Prostate gland (tissue), 2 donors: Measurements from ENCODE around the gene SLC25A36.

Experiments used
- CTCF ChIP-seq, 4 experiments: fragments of 200-600 bp in 2 of 4; fragments of 450-650 bp in 2 of 4; sonication (generic) in 2 of 4; IDR thresholded peaks; 1 replicate in 3 of 4; 2 replicates in 1 of 4; pipeline ENCODE4 v1.5.1; 2016 to 2019; ENCODE audit warnings: antibody characterized with exemption in 4 of 4, mild to moderate bottlenecking in 2 of 4, moderate library complexity in 2 of 4
- POLR2A ChIP-seq: fragments of 450-650 bp; IDR thresholded peaks from one replicate; pipeline ENCODE4 v1.6.1; 2016; ENCODE audit warnings: antibody characterized with exemption, mild to moderate bottlenecking

- TF ChIP-seq POLR2A = no peak
- TF ChIP-seq CTCF (IDR thresholded peaks at IDR 0.05) = no peak
Measured at GRCh38 chr3:141006344-141006743, 64.7 kb downstream of the SLC25A36 start.
